ENCODE results near the gene POU6F2.

The POU6F2 gene

DNA sequence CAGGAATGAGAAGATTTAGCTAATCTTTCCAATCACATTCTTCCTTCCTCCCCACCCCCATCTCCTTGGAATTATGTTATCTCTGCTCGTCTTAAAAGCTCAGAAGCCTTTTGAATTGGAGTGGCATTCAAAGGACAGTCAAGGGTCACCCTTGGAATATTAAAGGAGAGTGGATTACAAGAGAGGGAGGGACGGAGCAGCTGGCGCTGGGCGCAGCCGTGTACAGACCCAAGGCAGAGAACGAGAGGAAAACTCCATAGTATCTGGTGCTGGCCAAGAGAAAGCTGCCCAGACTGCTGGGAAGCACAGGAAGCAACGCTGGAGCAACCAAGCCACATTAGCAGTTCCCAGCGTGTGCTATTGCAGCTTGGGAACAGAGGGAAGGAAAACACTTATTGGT lies 95.7 kb downstream of the POU6F2 start:
- DNase-seq: no peak

DNA sequence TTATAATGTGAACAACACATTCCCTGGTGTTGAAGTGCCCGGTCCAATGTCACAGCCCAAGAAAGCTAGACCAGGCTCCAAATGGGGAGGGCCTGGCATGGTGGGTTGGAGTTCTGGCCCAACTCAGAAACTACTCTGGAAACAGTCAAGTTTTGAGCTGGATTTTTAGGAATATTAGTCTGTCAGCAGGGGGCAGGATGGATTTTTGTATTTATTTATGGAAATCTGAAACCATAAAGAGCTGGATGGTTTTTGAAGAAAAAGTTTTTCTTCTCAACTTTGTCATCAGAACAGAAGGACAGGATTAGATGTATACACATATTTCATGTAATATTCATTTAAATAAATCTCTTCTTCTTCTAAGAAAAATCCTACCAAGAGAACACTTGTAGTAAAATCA lies 97.5 kb downstream of the POU6F2 start:
- no peak for DNase-seq

DNA sequence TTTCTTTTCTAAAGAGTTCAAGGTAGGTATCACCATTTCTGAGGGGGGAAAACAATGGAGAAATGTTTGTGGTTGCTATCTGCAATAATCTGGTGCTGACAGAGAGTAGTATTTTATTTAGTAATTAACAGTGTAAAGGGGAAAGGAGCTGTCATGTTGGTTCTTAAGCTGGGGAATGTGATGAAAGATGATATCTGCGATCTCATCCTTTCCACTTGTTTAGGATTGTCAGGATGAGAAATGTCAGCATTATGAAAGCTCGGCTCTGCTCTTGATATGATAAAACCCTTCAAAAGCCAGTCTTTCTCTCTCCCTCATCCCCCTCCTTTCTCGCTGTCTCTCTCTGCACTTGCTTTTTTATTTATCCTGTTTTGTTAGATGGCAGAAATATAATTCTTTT lies 106.1 kb downstream of the POU6F2 start:
- no peak for DNase-seq

DNA sequence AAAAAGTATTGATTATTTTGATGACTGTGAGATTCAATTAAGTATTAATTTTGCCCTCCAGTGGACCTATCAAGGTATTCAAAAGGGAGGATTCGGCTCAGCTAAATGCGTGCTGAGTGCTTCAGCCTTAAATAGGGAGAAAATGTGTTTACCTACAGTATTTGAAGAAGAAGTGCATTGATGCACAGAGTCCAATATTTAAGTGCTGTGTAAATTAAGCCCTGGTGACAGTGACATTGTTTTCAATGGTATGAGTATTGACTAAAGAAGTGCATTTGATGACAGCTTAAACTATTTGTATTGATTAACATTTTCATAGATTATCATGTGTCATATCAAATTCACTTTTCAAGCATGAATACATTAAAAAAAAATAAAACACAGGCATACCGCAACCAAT lies 106.6 kb downstream of the POU6F2 start:
- peak; percentile 98 for DNase-seq

DNA sequence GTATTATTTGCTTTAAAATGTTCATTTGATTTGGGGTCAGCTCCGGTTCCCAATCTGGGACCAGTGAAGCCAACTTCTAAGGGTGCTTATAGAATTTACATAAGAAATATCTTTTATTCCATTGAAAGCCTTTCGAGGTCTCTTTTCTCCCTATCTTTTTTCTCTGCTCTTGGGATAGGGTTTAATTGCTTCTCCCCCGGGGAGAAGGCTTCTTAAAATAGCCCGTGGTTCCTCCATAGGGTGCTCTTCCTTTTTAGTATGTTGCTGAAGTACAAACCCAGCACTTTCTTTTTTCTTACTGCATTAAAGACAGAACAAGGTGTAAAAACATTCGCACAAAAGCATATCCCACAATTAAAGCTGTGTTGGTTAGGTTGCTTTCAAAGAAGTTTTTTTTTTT lies 107.5 kb downstream of the POU6F2 start:
- DNase-seq: no peak

DNA sequence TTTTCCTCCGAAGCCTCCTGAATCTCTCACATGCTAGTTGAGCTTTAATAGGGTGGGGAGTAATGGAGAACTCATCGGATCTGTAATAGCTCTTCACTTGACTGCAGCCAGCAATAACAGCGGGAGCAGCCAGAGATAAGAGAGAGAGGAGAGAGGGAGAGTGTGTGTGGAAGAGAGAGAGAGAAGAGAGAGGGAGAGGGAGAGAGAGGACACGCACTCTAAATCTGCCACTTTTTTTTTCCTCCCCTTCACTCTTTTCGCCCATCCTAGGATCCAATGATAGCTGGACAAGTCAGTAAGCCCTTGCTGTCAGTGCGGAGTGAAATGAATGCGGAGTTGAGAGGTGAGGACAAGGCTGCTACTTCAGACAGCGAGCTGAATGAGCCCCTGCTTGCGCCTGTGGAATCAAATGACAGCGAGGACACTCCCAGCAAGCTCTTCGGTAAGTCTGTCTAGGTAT lies 107.9 kb downstream of the POU6F2 start:
- DNase-seq: peak; percentile 71

DNA sequence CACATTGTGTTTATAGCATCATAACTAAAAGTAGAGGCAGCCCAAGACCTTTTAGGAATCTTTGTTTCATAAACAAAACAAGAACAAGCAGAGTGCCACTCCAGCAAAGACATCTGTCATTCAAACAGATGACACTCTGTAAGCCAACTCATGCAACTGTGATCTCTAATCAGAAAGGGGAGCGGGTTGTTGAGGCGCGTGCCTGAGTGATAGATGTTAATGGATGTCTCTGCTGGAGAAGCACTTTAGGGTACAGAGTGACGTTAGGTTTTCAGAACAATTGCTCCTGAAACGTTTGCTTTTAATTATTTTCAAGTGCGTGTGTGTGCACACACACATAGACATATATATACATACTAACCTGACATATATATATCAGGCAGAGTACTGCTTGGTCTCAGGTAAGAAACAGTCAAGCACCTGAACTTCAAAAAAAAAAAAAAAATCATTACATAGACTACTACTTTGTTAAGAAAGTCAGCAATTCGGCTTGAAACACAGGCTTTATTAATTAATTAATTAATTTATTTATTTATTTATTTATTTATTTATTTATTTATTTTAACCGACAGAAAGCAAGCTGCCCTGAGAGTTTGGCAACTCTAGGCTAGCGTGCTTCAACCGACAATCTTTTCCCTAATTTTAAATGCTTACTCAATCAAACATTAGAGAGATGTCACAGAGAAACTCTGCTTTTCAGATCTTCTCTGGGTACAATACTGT lies 109.1 kb downstream of the POU6F2 start:
- DNase-seq: no peak

DNA sequence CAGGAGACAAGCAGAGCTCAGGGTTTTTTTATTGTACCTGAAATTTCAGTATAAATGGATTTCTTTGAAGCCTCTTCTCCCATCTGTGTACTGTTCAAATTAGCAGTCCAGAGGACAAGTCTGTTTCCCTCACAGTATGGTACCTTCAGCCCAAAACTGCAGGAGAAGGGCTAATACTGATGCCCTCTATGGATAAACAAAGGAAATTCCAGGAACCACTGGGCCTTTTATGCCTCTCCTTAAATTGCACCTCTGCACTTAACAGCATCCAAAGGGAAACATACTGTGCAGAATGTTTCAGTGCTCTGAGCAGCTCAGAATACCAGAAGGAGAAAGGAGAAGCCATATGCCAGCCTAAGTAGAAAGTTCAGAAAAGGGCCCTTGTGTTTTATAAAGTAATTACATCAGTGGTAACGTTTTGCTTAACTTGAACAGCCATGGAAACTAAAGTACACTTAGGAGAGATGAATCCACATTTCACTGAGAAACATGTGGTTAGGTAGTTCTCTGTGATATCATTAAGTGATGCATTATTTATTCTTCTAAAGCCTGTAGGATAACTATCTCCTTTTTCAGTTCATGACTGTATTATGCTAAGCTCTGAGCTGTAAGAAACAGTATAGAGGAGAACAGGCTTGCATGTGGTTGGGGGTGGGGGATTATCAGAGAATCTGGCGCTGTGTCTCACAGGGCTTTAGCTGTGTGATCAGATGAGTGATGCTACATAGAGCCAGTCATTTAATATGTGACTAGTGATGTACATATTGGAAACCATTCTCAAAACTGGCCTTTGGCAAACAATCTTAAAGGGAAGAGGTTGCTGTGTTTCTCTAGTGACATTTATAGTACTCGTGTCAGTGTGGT lies 111.3 kb downstream of the POU6F2 start:
- no peak for DNase-seq

DNA sequence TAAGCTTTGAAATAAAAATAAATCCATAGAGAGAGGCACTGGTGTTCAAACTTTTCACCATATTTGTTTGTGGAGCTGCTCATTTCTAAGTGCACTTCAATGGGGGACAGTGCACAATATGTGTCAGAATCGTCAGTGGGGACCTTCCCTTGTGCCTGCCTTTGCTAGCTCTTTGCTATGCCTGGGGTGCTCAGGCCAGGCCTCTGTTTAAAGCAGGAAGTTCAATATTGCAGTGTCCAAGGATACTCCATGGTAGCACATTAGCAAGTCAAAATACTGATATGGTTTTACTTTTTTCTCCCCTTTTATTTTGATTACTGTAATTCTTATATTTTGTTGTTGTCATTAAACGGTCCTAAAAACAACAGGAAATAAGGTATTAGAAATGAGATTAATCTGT lies 113.4 kb downstream of the POU6F2 start:
- DNase-seq: no peak

DNA sequence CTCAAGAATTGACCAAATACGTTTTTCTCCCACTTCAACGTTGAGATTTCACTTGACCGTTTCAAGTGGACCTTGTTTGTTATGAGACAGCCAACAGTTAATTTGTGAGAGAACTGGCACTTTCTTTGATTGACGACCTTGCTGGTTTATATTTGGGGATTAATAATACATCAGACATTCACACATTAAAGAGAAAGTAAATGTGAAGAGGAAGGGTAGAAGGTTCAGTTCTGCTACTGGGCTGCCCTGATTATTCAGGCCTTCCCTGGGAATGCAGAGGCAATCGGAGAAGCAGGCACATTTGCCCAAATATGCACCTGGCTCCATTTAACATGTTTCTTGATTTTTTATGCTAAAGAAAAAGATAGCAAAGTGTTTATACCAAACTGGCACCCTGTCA lies 114.1 kb downstream of the POU6F2 start:
- DNase-seq: no peak

DNA sequence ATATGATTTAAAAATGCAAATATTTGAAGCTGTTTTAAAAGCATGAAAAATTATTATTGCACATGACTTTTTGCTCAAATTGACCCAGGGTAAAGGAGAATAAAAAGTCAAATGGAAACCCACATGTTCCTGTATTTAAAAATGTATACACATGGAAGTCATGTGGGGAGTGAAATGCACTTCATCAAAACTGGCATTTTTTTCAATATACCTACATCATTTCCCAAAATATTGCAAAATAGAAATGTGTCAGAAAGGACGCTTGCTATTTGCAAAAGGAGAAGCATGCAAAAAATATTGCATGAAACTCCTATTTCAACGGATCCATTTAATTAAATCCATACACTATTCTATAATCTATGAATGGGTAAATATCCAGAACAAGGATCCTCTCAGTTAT lies 117.0 kb downstream of the POU6F2 start:
- DNase-seq: no peak

DNA sequence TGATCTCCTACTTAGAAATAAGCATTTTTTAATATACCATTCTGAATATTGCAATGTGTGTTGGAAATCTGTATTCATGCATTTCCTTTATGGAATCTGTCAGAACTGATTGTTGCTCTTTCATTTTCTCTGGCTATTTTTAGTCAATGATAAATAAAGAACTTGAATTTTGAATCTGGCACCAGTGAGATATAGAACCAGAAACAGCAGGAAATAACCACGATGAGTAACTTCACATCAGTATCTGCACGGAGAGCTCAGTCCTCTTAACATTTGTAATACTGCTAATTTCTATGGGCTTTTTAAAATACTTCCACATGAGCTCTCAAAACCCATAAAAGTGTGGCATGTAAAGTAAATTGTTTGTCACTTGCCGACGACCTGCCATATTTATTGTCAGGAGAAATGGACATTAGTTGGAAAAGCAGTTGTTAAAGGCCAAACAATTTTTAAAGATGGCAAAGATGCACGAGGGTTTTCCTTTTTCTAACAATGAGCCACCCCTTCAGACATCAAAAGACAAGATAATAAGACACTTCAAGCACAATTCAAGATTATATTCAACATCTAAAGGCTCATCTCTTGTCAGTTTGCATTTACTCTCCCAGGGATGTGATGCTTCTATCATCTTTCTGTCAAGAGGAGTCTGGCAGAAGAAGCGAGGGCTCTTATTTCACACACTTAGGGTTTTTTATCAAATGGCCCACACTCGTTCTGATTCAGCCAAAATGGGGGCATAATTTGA lies 118.3 kb downstream of the POU6F2 start:
- no peak for DNase-seq

DNA sequence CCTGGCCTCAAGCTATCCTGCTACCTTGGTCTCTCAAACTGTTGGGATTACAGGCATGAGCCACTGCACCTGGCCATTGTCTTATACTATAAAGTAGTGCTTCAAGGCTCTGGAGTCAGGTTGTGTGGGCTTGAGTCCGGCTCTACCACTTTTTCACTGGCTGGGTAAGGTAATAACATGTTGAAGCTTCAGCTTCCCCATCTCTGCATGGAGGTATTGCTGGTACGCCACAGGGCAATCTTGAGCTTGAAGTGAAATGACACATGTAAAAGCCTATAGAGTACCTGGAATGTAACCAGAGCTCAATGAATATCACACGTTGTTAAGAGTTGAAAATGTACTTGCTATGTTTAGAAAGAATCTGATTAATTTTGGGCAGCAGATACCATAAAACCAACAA lies 120.8 kb downstream of the POU6F2 start:
- DNase-seq: no peak

DNA sequence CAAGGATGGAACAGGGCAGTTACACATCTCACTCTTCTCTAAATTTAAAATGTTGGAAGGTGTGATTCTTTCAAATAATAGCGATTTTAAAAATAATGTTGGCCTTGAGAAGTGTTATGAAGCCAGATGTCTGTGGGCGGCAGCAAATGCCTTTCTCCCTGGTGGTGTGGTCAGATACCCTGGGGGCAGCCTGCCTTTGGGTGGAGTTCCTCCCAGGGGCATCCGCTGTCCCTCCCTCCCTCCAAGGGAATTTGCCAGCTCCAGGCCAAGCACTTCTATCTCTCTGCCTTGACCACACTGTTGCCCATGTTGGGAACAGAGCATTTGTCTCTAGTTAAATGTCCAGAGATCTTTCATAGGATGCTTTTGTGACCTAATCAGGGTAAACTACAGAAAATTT lies 121.4 kb downstream of the POU6F2 start:
- DNase-seq: no peak

DNA sequence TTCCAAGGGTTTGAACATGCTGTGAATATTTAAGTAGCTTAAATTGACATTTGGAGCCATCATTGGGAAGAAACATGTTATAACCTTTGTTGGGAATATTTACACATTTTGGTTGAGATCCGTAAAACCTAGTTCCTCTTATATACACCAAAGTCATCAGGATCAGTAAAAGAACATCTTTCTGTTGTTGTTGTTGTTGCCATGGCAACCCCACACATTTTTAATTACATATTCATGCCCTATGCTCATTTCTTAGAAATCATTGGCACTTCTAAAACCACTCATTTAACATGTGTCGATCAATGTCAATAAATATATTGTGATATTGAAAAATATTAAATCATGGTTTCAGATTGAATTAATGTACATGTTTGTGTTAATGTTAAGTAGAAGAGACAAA lies 122.6 kb downstream of the POU6F2 start:
- DNase-seq: no peak

DNA sequence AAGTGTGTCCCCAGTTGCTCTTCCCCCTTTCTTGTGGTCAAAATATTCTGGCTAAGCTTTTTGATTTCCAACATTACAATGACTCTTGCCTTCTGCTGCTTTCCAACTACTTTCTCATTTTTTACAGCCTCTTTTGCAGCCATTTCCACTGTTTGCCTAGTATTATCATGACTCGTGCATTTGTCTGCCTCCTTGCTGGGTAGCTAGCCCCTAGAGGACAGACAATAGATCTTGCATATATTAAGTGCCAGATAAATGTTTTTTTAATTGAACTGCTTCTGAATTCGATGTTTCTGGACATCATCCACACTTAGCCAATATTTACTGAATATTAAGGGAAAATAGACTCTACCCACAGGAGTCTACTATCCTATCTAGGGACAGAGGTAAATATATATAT lies 124.5 kb downstream of the POU6F2 start:
- DNase-seq: peak; percentile 85

DNA sequence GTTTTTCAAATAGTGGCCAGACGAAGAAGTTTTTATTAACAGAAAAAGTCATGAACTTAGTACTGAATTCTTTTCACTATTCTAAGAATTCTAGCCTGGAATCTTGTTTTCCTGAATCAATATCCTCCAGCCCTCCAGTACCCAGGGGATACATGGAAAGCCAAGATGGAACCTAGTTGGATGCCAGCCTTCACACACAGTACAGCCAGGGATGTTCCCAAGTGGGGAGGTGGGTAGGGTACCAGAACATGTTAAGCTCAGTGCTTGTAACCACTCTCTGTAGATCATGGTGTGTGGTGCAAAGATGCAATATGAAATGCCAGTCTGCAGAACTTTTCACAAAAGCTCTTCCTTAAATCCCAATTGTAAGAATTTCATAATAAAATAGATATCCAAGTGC lies 128.0 kb downstream of the POU6F2 start:
- DNase-seq: no peak

DNA sequence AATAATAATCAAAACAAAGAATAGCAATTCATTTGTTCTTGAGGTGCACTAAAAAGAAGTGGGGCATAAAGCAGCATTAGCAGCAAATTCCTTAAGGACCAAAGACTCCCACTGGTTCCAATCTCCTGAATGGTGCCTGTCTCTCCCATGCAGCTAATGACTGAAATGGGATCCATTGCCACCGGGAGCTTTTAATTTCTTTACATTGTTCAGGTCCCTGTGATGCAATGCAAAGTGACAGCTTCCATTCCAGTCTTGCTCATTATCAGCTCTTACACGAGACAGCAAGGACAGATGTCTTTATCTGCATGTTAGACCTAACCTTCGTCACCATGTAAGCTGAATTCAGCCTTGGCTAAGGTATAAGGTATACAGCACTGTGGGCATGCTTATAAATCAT lies 148.1 kb downstream of the POU6F2 start:
- DNase-seq: no peak

DNA sequence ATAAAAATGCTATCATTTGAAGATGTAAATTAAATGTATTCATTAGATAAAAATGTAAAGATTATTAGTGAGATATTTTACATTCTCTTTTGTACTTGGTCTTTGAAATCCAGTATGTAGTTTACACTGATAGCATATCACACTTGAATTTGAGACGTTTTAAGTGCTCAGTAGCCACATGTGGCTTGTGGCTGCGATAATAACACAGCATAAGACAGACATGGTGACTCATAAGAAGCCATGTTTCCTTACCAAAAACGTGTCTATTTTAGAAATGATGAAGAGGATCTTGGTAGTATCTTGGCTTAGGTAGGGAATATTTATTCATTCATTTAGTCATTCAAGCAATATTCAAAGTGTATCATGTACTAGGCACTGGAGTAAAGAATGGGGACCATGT lies 149.3 kb downstream of the POU6F2 start:
- no peak for DNase-seq

DNA sequence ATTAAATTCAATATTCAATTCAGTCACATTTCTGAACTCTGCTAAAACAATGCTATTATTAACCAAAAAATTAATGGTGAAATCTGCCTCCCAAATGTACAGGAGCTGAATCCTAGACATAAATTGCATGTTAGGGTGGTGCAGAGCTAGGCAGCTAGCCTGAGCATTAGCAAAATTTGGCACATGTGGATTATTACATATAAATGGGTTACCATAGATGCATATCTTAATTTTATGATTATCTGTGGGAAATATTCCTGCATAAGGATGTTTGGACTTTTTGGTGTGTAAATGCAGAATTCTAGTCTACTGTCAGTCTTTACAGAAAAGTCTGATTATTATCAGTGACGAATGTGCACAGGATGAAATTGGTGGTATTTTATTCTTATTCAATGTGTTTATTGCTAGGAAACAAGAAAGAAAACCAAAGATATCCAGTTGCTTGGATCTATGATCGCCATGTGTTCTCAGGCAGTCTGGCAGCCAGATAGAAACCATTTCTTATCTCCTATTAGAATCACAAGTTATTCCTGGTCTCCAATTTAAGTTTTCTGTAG lies 150.7 kb downstream of the POU6F2 start:
- no peak for DNase-seq

DNA sequence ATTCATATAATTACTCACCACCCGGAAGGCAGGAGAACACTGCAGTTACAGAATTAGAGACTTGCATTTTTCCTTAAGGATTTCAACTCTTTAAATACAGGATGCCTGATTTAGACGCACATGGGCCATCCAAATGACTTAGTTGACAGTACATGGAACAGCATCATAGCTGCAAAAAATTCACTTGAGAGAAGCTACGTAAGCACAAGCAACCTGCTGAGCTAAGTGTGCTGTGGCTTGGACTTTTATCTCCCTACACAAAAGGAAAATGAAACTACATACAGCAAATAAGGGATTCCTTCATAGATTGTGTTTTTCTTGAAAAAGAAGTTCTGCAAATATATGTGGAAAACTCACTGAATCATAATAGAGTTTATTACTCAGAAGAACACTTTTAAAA lies 152.6 kb downstream of the POU6F2 start:
- DNase-seq: no peak

DNA sequence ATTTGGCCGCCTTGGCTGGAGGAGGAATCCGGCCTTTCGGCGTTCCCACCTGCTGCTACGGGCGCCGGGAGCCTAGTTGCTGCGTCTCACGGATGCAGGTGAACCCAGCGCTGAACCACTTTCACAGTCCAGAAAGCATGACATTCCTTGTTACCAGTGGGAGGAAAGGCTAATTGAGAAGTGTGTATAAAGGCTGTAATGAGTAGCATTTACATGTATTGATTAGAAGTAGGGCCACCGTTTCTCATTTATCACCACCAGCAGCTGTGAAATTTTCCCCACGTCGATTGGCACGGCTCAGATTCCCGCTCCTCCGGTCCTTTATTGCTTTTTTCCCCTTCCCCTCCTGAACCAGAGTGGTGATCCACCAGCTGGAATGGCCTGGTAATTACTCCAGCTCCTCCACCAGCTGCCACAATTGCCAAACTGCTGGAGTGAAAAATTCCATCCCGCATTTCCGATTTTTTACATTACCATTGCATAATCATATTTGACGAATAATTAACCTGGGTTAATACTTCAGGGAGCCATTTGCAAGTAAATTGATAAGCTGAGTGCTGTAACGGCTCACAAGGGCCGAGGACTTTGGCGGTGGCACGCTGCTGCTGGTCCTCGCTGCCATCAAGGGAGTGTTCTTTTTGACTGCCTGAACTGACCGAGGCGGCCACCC lies 153.3 kb downstream of the POU6F2 start:
- DNase-seq: peak; percentile 63

DNA sequence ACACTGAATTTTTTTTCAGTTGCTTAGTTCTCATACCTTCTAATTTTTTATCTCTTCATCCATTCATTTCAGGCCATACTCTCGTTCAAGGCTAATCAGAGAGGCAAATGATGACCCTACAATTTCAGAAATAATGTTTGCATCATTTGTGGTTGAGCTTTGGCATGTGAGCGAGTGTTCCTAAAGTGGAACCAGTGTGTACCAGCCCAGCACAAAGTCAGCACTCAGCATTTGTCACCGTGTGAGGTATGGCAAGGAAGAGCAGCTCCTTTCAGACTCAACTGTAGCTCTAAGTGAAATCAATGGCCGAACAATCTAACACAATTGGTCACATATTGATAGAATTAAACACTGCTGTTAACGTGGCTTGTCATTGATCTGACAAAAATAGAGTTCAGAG lies 154.6 kb downstream of the POU6F2 start:
- no peak for DNase-seq

Data from NCI-H2081 treated with DMSO at 0.1 percent for 48 hours (cell line).